GM21619 (cell line): ENCODE measurements around the gene NLGN1.

ENCODE experiments used
- ATAC-seq: cut with Tn5 transposase; IDR thresholded peaks from one replicate; pipeline ENCODE4 v1.9.1; 2021; ENCODE audit not compliant: unreplicated experiment

NLGN1 gene

DNA sequence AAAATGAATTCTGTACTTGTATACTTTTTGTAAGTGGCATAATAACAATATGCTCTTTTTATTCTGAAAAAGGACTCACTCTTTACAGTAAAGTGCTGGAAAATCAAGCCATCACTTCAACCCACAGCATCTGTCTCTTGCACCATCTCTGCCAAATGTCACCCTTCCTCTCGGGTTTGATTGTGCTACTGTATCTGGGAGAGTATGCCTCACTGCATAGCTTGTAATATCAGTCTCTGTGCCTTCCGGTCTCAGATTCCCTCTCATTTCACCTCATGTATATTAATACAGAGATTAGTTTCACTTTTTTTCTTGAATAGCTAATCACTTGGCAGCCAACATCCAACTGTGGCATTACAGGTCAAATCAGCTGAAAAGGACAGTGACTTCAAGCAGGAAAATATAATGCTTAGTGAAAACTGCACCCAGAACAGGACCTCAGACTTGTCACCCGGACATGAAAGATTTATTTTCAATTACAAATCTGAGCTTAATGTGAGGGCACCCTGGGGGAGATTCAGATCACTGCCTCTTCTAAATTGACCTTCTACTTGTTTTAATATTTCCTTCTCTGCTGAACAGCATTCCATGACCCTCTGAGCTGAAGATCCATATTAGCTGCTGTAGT, 855.8 kb downstream of the NLGN1 start:
- no peak for ATAC-seq

DNA sequence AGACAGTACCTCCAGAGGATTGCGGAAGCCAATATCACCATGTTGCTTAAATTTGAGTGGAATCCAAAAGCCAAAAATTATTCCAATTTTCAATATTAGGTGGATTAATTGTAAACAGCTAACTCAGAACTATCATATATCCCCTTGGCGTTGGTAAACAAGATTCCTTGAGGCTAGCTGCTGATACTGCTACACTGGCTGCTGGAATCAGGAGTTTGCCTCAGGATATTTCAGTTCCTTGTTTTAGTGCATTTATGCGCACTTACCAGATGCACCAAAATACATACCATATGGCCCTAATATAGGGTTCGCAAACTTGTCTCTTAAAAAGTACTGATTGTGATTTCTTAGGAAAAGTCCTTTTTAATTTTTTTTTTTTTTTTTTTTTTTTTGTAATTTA, 856.4 kb downstream of the NLGN1 start:
- ATAC-seq, result no peak

- no peak for ATAC-seq
Measured at GRCh38 chr3:174255454-174255853, 857.9 kb downstream of the NLGN1 start.

DNA sequence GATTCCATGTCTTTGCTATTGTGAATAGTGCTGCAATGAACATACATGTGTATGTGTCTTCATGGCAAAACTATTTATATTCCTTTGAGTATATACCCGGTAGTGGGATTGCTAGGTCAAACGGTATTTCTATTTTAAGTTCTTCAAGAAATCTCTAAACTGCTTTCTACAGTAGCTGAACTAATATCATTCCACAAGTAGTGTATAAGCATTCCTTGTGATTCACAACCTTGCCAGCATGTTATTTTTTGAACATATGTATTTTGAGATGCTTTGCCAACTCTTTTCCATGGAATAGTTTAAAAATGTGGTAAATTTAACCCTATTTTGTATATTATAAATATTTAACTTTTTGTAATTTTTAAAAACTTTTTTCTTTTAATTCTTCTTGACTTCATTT, 868.9 kb downstream of the NLGN1 start:
- ATAC-seq, result no peak

- ATAC-seq, result no peak
Measured at GRCh38 chr3:174268061-174268460, 870.5 kb downstream of the NLGN1 start.

- no peak for ATAC-seq
Measured at GRCh38 chr3:174268586-174268985, 871.0 kb downstream of the NLGN1 start.

DNA sequence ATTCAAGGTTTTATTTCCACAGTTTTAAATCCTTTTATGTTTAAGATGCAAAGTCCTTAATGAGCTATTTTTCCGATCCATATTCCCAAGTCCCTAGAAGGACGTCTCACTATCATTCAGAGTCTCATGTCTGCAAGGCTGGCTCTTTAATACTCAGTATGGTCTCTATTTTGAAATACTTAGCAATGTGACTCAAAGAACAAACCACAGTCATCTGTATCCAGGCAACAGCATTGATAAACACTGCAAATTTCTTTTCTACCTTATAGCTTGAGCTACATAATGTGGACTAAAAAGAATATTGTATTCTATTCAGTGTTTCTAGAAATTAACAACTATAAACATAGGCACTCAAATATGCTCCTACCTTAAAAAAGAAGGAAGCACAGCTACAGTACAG, 873.3 kb downstream of the NLGN1 start:
- no peak for ATAC-seq

DNA sequence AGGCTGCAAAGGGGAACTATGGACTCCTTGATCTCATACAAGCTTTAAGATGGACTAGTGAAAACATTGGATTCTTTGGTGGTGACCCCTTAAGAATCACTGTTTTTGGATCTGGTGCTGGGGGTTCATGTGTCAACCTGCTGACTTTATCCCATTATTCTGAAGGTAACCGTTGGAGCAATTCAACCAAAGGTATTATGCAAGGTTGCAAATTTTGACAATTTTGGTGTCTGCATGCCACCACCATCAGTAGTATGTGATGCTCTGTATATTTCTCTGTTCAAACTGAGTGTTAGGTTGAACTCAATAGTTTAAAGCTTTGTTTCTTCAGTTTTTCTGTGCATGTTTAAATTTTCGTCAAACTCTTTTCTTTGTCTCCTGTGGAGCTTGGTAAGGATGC, 877.8 kb downstream of the NLGN1 start:
- ATAC-seq, result no peak

GRCh38 chr3:174276826-174277225, 879.3 kb downstream of the NLGN1 start:
- ATAC-seq, result no peak

- ATAC-seq, result no peak
Measured at GRCh38 chr3:174278094-174278493, 880.5 kb downstream of the NLGN1 start.

- no peak for ATAC-seq
Measured at GRCh38 chr3:174280186-174280585, 882.6 kb downstream of the NLGN1 start.

GRCh38 chr3:174285242-174285864, 887.8 kb downstream of the NLGN1 start:
- no peak for ATAC-seq

DNA sequence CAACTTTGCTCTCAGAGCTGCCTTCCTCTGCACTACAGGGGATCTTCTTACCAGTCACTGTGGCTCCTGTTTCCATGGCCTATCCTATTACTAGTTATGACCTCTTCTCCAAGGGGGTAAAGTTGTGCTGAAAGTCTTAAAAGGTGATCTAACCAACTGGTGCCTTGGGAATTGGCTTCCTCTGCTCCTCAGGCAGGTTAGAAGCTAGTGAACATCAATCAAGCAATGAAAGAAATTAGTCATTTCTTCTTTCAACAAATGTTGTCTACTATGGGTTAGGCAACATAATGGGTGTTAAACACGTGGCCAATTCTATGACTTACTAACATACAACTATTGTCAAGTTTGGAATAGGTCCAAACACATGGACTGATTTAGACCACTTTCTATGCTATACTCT, 890.2 kb downstream of the NLGN1 start:
- ATAC-seq, result no peak

GRCh38 chr3:174294616-174295015, 897.1 kb downstream of the NLGN1 start:
- no peak for ATAC-seq

- no peak for ATAC-seq
Measured at GRCh38 chr3:174295306-174296092, 898.0 kb downstream of the NLGN1 start.

- ATAC-seq, result no peak
Measured at GRCh38 chr3:174302746-174303315, 905.3 kb downstream of the NLGN1 start.

- no peak for ATAC-seq
Measured at GRCh38 chr3:174303907-174304560, 906.5 kb downstream of the NLGN1 start.

- ATAC-seq, result no peak
Measured at GRCh38 chr3:174308736-174309135, 911.2 kb downstream of the NLGN1 start.

- no peak for ATAC-seq
Measured at GRCh38 chr3:174310475-174310983, 913.0 kb downstream of the NLGN1 start.

- no peak for ATAC-seq
Measured at GRCh38 chr3:174315225-174315624, 917.7 kb downstream of the NLGN1 start.

GRCh38 chr3:174317005-174317404, 919.5 kb downstream of the NLGN1 start:
- no peak for ATAC-seq
